HG02840 (cell line): ENCODE measurements around the gene CIAO3.

Experiments
- ATAC-seq: cut with Tn5 transposase; IDR thresholded peaks from one replicate; pipeline ENCODE4 v1.9.1; 2021; ENCODE audit warnings: mild to moderate bottlenecking, moderate library complexity, moderate number of reproducible peaks; ENCODE audit not compliant: unreplicated experiment, low FRiP score

The CIAO3 gene

DNA sequence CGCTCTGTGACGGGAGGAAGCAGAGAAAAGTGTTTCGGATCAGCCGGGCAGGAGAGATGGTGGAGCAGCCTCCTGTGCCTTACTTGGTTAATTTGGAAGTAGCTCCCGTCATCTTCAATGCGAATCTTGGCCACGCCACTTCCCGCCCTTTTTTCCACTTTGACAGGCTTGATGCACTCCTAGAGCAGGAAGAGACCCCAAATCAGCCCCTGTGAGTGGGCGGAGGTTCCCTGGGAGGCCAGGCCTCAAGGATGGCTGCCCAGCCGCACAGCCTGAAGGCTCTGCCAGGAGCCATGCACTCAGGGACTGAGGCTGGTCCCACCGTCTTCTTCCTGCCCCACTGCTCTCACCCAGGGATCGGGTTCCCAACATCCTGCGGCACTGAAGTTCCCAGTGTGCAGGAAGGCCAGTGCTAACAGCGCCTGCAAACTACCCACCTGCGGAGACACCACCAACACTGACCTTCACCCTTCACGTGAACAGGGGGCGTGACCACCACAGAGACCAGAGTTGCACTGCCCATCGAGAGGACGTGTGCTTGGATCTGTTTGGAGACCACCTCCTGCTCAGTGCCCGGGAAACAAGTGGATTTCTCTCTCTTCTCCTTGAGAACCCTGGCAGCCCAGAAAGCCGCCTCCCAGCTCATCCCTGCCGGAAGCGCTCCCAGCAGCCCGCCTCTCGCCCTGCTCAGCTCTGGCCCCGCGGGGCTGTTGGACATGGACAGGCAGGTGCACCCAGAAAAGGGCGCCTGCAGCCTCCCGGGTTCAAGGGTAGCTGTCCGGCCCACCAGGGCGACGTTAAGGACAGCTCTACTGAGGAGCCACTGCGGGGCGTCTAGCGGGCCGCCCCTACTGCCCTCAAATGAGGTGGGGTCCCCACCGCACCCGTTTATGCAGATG lies 988 bp downstream of the CIAO3 start:
- peak; percentile 7 for ATAC-seq

DNA sequence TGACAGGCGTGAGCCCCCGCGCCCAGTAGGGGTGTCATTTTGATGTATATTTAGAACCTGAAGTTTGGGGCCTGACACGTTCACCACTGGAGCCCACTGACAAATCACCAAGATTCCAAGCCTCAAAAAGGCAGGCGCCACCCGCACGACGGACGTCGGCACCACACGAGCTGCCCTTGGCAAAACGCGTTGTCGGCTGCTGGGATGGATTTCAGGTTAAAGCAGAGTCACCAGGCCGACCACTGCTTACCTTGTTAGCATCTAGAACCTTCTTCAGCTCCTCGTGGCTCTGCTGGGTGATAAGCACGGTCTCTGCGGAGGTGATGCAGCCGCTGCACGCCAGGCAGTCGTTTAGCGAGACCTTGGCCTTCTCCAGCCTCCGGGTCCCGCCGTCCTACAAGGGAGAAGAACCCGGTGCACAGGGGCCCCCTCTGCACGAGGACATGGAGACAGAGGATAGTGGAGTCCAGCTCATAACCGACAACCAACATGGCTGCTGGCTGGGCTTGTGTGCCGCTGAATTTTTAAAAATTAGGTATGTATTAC lies 3.8 kb downstream of the CIAO3 start:
- ATAC-seq, result no peak

DNA sequence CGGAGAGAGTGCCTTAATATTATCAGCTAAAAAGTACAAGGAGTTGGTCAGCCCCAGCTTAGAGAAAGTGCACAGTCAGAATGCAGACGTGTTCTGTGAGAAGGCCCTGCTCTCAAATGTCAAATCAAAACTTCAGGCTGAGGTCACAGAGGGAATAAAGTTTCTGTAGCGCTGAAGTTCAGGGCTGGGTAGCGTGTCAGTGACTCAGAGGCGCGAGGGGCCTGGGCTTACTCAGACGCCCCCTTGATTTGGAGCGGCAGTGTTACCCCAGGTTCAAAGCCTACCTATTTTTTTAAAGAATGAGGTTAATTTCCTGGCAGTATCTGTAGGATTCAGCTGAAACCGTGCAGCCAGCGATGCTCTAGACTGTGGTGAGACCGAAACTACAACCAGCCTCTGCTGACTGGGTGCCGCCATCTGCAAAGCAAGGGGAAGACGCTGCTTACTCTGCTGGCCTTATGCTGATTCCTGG lies 4.8 kb downstream of the CIAO3 start:
- no peak for ATAC-seq

DNA sequence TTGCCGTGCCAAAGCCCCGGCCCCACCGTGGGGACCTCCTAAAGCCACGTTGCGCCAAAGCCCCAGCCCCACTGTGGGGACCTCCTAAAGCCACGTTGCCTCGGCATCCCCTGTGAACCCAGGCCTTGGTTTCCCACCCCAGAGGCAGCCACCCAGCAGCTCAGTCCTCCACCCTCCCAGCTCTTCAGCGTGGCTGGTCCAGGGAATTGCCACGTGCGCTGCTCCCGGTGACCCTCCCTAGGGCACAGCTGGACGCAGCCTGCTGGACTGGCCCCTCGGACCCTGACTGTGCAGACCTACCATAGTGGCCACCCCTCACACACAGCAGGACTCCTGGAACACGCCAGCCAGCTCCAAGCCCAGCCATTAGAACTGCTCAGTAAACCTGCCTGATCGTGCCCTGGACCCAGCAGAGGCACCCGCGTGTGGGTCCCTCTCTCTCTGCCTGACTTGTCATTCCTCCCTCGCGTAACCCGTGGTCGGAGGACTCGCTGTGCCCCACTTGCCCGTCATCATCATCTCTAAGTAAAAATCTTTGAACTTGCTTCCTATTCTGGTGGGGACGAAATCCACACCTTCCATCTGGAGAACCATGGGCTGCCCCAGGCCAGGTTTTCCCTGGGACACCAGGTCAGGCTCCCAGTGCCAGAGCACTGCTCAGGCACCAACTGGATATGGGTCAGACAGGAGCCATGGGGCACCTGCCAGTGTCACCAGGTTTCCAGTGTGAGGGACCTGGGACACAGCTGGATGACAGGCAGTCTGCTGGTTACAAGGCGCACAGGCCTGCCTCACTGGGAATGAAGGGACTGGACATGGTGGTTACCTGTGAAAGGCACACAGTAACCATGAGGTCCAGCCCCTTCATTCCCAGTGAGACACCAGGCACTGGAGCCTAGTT lies 5.6 kb downstream of the CIAO3 start:
- no peak for ATAC-seq

DNA sequence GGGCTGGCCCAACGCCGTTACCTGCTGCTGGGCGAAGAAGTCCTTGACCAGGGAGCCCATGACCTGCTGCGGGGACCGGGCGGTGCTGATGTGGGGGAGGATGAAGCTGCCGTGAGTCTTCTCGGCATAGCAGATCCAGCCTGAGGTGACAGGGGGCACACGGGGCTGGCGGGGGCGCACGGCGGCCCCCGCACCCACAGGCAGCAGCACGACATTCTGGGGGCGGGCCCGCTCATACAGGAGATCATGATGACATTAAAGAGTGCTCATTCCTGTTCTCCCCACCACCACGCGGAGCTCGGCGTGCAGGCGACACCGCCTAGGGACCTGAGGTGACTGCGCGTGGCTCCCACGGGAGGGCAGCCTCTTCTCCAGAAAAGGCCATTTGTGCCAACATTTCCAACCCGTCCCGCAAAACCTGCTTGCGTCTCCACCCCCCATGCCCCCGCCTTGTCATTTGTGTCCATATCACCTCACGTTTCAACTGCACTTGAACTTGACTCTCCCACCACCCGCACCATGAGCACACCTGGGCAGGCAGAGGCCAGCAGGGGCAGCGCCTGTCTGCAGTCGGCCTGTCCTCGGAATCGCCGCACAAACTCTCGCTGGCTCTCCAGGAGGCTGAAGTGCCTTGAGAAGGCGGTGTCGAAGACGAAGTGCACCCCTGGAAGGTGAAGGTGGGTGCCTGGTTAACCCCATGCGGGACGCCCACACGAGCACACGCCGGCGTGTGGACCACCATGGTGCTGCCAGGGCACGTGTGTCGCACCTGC lies 6.4 kb downstream of the CIAO3 start:
- ATAC-seq, result no peak

DNA sequence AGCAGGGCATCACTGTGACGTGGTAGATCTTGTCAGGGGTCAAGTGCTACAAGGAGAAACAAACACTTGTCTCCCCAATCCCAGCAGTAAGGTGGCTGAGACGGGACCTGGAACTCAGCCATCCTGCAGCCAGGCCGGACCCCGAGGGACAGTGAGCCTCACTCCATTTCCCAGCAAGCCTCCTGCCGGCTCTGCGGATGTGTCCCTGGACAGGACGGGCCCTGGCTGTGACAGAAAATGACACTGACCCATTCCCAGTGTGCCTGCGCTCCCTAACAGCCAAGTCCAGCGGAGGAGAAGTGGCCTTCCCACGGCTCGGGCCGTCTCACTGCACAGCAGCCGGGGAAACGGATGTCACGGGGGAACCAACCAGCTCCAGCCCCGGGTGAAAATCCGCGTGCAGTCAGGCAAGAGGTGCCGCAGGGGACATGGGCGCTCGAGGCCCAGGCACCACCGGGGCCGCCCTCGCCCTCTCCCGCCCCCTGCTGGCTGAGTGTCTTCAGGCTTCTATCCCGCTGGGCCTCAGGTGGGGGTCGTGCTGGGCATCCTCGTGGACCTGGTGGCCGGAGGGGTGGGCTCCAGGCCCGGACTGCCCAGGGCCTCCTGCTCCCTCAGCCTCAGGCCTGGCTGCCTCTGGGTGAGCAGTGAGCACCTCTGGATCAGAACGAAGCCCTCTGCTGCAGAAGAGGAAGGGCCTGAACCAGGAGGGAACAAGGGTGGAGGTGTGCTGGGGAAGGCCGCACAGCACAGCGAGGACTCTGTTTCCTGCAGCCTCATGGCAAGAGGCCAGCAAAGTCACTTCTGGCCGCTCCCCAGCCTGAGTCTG lies 7.2 kb downstream of the CIAO3 start:
- ATAC-seq, result no peak

DNA sequence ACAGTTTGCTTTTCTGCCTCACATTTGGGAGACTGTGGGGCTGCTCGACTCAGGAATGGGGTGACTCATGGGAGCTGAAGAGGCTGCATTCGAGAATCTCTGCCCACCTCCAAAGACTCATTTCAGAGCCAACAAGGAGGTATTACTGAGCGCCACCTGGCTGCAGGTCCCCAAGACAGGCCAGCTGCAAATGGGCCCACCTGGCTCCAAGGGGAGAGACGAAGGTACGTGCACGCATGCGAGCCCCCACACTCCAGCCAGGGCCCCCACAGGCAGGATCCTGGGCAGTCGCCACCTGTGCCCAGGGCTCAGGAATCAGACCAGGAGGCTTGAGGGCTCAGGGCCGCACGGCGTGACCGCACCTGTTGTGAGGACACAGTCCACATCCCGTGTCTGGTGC lies 7.9 kb downstream of the CIAO3 start:
- ATAC-seq, result no peak

DNA sequence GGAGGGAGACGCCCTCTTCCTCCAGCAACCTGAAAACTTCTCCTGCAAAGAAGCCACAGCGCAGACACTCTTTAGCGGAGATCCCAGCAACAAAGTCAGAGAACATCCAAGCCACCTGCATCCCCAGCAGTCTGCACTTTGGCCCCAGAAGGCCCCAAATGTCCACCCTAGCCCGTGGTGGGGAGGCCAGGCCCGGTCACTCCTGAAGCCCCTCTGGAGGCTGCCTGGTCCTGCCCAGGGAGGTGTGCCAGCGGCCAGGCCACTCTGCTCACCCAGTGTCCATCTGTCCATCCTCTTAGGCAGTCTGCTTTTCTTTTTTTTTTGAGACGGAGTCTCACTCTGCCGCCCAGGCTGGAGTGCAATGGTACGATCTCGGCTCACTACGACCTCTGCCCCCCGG lies 8.5 kb downstream of the CIAO3 start:
- no peak for ATAC-seq

DNA sequence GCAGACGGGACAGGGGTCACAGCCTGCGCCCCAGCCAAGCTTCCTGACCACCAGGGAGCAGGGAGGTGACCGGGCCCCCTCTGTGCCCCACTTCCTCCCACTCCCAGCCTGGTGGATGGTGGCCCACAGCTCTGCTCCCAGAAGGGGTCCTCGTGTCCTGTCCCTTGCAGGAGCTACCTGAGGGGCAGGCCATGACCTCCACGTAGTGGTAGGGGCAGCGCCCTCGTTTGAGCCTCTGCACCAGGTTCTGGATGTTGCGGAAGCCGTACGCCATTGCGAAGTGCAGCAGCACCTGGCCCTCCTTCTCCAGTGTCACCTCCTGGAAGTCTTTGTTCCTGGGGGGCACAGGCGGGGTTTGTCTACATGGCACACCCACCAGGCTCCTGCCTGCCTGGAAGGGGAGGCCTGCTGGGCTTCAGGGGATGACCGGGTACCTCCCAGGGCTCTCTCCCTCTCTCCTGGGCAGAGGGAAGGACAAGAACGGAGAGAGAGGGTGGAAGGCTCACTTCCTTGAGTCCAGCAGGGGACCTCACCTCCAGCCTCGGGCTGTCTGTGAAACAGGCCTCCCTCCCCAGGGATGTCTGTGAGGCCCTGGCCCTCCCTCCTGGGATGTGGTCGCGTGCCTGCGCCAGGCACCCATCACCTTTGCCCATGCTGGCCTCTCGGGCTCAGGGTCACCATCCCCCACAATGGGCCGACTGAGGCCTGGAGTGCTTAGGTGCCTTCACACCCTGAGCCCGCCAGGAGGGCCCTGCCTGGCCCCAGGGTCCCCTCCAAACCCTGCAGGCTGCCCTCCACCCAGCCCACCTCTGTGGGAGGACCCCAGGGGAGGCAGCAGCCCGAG lies 9.9 kb downstream of the CIAO3 start:
- no peak for ATAC-seq

DNA sequence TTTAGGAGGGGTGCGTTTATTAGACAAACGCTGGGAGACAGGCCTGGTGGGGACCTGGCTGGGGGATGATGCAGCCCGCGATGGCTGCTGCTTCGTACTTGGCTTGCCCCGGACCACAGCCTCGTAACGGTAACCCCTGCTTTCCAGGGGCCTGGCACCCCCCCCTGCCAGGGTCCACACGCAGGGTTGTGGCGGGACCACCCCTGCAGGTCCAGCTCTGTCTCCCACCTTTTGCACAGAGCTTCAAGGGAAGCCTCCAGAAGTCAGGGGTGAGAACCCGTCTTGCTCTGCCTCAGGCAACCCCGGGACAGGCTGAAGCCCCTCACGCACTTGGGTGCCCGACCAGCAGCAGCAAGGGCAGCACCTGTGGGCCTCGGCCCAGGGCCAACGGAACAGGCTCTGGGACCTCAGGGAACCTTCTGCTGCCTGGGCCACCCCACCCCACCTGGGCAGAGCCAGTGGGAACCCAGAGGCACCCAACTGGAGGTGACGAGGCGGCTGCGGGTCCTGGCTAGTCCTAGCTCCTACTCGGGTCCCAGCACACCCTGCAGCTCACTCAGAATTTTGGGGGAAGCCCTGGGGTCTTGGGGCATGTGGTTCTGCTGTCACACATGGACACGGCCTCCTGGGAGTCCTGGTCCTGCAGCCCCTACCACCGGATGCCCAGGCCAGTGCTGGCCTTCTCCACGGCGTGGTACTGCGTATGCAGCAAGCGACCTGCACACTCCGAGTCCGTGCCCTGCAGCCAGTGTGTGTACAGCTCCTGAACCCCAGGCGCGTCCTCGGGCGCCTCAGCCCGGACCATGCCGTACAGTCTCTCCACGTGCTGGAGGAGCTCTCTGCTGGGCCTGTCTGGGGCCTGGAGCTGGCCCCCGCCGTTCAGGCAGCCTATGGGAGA lies 10.8 kb downstream of the CIAO3 start:
- ATAC-seq, result no peak

DNA sequence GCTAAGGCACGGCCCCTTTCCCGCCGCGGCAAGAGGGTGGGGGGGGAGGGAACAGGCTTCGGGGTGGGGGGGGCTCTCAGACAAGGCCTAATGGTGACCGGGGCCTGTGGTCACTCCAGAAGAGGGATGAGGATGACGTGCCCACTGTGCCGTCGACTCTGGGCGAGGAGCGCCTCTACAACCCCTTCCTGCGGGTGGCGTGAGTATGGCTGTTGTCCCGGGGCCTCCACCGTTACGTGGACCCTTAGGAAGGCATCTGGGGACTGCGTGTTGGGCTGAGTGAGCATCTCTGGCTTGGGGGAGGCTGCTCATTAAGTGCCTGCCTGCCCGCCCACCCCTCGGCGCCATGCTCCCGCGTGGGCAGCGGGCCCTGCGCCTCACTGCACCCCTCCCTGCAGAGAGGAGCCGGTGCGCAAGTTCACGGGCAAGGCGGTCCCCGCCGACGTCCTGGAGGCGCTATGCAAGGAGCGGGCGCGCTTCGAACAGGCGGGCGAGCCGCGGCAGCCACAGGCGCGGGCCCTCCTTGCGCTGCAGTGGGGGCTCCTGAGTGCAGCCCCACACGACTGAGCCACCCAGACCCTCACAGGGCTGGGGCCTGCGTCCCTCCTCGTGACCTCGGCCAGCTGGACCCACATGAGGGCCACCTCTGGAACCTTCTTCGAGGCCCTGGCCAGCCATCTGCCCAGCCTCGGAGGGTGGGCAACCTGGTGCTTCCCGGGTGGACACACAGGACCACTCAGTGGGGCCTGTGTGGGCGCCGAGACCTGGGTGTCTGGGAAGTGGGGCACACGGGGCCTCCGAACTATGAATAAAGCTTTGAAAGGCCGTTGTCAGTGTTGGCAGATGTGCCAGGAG lies 11.7 kb downstream of the CIAO3 start:
- ATAC-seq, result no peak

DNA sequence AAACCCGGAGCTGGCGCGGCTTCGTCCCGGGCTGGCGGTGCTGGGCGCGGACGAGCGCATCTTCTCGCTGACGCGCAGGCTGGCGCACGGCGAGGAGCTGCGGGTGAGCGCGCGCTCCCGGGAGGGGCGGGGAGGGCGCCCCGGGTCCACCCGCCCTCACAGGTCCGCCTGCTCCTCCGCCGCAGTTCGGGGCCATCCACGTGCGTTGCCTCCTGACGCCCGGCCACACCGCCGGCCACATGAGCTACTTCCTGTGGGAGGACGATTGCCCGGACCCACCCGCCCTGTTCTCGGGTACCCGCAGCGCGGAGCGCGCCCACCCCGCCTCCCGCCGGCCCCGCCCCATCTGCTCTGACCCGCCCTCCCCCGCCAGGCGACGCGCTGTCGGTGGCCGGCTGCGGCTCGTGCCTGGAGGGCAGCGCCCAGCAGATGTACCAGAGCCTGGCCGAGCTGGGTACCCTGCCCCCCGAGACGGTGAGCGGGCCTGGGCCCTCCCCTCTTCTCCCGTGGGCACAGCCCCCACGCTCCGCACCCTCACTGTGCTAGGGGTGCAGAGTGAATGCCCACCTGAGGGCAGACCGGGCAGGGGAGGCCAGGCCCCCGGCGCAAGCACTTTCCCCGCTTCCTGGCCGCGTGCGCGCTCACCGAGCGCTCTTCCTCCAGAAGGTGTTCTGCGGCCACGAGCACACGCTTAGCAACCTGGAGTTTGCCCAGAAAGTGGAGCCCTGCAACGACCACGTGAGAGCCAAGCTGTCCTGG lies 12.5 kb downstream of the CIAO3 start:
- no peak for ATAC-seq

DNA sequence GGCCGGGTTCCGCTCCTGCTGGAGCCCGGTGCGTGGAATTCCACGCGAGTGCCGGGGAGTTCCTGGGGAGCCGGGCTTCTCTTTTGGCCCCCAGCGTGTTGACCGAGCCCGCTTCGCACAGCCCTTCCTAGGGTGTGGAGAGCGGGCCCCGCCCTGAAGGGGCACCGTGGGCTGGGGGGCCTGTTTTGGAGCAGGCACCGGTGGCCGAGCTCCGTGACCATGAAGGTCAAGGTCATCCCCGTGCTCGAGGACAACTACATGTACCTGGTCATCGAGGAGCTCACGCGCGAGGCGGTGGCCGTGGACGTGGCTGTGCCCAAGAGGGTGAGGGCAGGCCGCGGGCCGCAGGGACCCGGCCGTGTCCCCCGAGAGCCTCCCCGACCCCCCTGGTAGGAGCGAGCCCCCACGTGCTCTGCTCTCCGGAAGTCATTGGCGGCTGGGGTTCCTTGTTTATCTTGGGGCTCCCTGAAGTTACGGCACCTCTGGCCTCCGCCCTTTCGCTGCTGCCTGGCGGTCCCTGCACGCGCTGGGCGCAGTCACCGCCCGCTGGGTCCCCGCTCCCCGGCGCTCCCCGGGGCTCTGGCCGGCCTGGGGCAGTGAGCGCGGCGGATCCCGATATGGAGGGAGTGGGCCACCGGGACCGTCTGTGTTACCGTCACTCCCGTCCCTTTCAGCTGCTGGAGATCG lies 13.4 kb downstream of the CIAO3 start:
- ATAC-seq, result no peak

DNA sequence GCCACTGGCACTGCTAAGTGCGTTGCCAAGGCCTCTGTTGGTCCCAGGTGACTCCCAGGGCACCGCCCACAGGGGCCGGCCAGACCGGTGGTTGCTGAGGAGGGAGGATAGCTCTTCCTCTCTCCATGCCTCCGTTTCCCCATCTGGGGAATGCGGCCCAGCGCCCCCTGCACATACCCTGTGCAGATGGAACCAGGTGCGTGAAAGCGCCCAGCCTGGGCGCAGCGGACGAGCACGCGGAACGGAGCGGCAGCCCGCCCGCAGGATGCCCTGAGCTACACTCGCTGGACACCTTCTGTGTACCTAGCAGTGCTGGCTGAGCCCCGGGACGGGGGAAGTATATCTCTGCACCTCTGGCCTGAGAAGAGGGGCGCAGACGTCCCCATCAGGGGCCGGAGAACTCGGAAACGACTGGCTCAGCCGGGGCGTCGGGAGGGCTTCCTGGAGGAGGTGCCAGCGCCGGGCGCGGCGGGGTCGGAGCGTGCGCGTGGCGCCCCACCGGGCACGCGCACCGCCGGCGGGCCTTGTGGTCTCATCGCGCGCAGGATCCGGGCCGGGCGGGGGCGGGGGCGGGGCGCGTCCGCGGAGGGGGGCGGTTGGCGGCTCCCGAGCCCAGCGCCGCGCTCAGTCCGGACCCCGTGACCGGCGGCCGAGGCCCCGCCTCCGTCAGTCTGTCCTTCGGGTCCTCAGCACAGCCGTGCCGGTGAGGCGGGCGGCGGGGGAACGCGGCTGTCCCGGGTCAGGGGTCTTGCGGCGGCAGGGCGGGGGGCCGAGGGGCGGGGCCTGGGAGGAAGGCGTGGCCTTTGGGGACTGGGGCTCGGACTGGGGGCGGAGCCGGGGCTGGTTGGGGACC lies 14.1 kb downstream of the CIAO3 start, which contains the start of the genes CCDC78 and HAGHL:
Gene CCDC78 (minus strand): TSS at position 6 of the 853 bp plus-strand sequence. CDS start 76 bp downstream, outside the sequence.
Gene HAGHL (plus strand): TSS at position 669 of the 853 bp plus-strand sequence. CDS start 404 bp downstream, outside the sequence.
- no peak for ATAC-seq
